Measurements from ENCODE around the gene RTRAF. TPM values are rescaled to one million over a fixed set of nuclear protein-coding genes. Genes with fewer than 3 reads are reported as not detected.
A peak's percentile ranks its signal among the peaks of the same experiment; 100 is the strongest.

Gene RTRAF
- total and polyA plus RNA-seq, 9 of the 15 experiments (the other 6 are each of a cell fraction or from before 2014, with no cell fraction given) = 126 to 204 (median 155) TPM

DNA sequence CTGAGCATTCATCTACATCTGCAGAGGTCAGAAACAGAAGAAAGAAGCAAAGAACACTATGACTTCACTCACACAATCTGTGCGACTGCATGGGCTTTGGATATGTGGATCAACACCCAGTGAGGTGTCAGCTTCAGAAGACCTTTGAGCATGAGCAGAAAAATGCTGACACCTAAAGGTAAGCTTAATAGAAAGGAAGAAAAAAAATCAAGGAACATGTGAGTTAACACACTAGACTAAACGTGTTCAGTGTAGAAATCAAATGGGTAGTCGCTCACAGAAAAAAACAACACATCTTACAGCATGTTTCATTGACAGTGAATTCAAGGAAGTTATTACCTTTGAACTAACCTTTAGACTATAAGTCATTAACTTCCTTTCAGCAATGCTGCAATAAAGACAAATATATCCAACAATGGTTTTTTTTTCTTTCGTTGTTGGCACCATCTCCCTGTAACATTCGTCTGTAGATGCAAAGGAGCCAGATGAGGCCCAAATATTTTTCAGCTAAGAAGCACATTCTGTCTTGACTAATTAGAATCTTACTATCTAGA is 30.9 kb downstream of the RTRAF start:
- H3K9me1 ChIP-seq (ENCODE audit: control insufficient read depth, insufficient read depth, low read length) = no peaks in the 10 kb centered on the region
- H3K4me2 ChIP-seq (ENCODE audit: insufficient read depth, low read length) = no peak overlapping the region
- TF ChIP-seq FOXA3 (CRISPR knock-in tag; conservative IDR thresholded peaks at IDR 0.05 in 1 of 2, IDR thresholded peaks at IDR 0.05 in 1 of 2) (no peak), PHTF2 (CRISPR knock-in tag; IDR thresholded peaks at IDR 0.05) (no peak), NCOR1 (IDR thresholded peaks at IDR 0.05) (no peak), HMGXB4 (CRISPR knock-in tag; IDR thresholded peaks at IDR 0.05) (no peak), TCF15 (CRISPR knock-in tag; IDR thresholded peaks at IDR 0.05) (no peak), ZNF644 (tag; IDR thresholded peaks at IDR 0.05; ENCODE audit: low read depth) (no peak), ZNF695 (CRISPR knock-in tag; IDR thresholded peaks at IDR 0.05) (no peak)
- TF ChIP-seq, protein P1, sequence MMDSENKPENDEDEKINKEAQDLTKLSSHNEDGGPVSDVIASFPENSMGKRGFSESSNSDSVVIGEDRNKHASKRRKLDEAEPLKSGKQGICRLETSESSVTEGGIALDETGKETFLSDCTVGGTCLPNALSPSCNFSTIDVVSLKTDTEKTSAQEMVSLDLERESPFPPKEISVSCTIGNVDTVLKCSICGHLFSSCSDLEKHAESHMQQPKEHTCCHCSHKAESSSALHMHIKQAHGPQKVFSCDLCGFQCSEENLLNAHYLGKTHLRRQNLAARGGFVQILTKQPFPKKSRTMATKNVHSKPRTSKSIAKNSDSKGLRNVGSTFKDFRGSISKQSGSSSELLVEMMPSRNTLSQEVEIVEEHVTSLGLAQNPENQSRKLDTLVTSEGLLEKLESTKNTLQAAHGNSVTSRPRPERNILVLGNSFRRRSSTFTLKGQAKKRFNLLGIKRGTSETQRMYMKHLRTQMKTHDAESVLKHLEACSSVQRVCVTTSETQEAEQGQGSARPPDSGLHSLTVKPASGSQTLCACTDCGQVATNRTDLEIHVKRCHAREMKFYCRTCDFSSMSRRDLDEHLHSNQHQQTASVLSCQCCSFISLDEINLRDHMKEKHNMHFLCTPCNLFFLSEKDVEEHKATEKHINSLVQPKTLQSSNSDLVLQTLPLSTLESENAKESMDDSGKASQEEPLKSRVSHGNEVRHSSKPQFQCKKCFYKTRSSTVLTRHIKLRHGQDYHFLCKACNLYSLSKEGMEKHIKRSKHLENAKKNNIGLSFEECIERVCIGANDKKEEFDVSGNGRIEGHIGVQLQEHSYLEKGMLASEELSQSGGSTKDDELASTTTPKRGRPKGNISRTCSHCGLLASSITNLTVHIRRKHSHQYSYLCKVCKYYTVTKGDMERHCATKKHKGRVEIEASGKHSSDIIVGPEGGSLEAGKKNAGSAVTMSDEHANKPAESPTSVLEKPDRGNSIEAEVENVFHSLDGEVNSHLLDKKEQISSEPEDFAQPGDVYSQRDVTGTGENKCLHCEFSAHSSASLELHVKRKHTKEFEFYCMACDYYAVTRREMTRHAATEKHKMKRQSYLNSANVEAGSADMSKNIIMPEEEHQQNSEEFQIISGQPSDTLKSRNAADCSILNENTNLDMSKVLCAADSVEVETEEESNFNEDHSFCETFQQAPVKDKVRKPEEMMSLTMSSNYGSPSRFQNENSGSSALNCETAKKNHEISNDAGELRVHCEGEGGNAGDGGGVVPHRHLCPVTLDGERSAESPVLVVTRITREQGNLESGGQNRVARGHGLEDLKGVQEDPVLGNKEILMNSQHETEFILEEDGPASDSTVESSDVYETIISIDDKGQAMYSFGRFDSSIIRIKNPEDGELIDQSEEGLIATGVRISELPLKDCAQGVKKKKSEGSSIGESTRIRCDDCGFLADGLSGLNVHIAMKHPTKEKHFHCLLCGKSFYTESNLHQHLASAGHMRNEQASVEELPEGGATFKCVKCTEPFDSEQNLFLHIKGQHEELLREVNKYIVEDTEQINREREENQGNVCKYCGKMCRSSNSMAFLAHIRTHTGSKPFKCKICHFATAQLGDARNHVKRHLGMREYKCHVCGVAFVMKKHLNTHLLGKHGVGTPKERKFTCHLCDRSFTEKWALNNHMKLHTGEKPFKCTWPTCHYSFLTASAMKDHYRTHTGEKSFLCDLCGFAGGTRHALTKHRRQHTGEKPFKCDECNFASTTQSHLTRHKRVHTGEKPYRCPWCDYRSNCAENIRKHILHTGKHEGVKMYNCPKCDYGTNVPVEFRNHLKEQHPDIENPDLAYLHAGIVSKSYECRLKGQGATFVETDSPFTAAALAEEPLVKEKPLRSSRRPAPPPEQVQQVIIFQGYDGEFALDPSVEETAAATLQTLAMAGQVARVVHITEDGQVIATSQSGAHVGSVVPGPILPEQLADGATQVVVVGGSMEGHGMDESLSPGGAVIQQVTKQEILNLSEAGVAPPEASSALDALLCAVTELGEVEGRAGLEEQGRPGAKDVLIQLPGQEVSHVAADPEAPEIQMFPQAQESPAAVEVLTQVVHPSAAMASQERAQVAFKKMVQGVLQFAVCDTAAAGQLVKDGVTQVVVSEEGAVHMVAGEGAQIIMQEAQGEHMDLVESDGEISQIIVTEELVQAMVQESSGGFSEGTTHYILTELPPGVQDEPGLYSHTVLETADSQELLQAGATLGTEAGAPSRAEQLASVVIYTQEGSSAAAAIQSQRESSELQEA (IDR thresholded peaks at IDR 0.05; ENCODE audit: low read depth) = no peak
- TF ChIP-seq, protein P2, sequence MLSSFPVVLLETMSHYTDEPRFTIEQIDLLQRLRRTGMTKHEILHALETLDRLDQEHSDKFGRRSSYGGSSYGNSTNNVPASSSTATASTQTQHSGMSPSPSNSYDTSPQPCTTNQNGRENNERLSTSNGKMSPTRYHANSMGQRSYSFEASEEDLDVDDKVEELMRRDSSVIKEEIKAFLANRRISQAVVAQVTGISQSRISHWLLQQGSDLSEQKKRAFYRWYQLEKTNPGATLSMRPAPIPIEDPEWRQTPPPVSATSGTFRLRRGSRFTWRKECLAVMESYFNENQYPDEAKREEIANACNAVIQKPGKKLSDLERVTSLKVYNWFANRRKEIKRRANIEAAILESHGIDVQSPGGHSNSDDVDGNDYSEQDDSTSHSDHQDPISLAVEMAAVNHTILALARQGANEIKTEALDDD (IDR thresholded peaks at IDR 0.05) = no peak

More for the DNA sequence above, 30.9 kb downstream of the RTRAF start:
- H2AFZ ChIP-seq (ENCODE audit: low read depth, low read length) = peak overlapping the region; percentile 84
- WGBS (ENCODE audit: insufficient coverage, low coverage, missing lambda C conversion rate) = 35% methylated on average over 5 of the region's 5 CpGs
- DNase-seq (ENCODE audit: extremely low read depth in 1 of 4, low spot score in 3 of 4) = no peak
- H3K27me3 ChIP-seq (ENCODE audit: control insufficient read depth in 2 of 2, insufficient read depth in 2 of 2, low read length in 2 of 2) = no peaks in the 10 kb centered on the region
- intact Hi-C loops (cut with micrococcal nuclease) (no loop called here), in situ Hi-C loops (cut with MboI) (no loop called here)
- ATAC-seq = no peak
- no TSS peak for BruUV-seq (replicated peaks)
- H3K4me1 ChIP-seq (replicated peaks in 1 of 2; ENCODE audit: control insufficient read depth in 2 of 2, insufficient read depth in 2 of 2, low read length in 2 of 2) = peaks cover 0 to 12% of the 10 kb centered on the region in 2 experiments; a peak in 3 of 5 replicates
- CTCF ChIA-PET (ENCODE audit: low intra/inter-chr PET ratio) = no interaction called here
- no peak overlapping the region for H3K27ac ChIP-seq (ENCODE audit: extremely low read depth, low read depth, low read length)
- no peaks in the 10 kb centered on the region for H3K9me3 ChIP-seq (replicated peaks; ENCODE audit: control insufficient read depth, insufficient read depth, low read depth, low read length)
- FAIRE-seq = peak; percentile 23
- no peaks in the 10 kb centered on the region for H3K36me3 ChIP-seq (ENCODE audit: control insufficient read depth, insufficient read depth, low read length)
- no peaks in the 10 kb centered on the region for H4K20me1 ChIP-seq (replicated peaks; ENCODE audit: control insufficient read depth, insufficient read depth, low read length)
- no peak overlapping the region for H3K4me3 ChIP-seq
- no peaks in the 10 kb centered on the region for H3K79me2 ChIP-seq (ENCODE audit: control insufficient read depth, insufficient read depth, low read length)
- no peak overlapping the region for H3K9ac ChIP-seq (ENCODE audit: insufficient read depth in 1 of 2, low read depth in 2 of 2, low read length in 2 of 2)
- POLR2A ChIA-PET = interaction anchor here (0.6 kb wide), 1 partner anchor 94 kb away, joined by 3 read pairs; no protein-coding TSS in a partner anchor

Measured in K562 (cell line).